K562 (cell line): ENCODE results near the gene SETDB1. TPM values are rescaled to one million over a fixed set of nuclear protein-coding genes. Genes with fewer than 3 reads are reported as not detected.
A peak's percentile ranks its signal among the peaks of the same experiment; 100 is the strongest.

Experiments
- ATF7 ChIP-seq: fragments of 450-650 bp; IDR thresholded peaks from 2 replicates; pipeline ENCODE4 v1.7.1; 2014; ENCODE audit warnings: mild to moderate bottlenecking, moderate library complexity
- CBX3 ChIP-seq, 2 experiments: IDR thresholded peaks; 1 replicate in 1 of 2; 2 replicates in 1 of 2; pipeline ENCODE4 v1.6.1; 2012; ENCODE audit warnings: inconsistent platforms in 2 of 2, low read length in 2 of 2, borderline replicate concordance in 1 of 2, control low read depth in 1 of 2
- E2F4 ChIP-seq: sonication (generic); formaldehyde crosslinking; IDR thresholded peaks from 2 replicates; pipeline ENCODE4 v1.8.0; 2022; ENCODE audit warnings: mild to moderate bottlenecking, low read depth, missing genetic modification reagents
- EHMT2 ChIP-seq: fragments of 450-650 bp; IDR thresholded peaks from 2 replicates; pipeline ENCODE4 v1.6.1; 2018; ENCODE audit warnings: antibody characterized with exemption
- ESRRA ChIP-seq: fragments of 450-650 bp; IDR thresholded peaks from 2 replicates; pipeline ENCODE4 v1.6.1; 2014; ENCODE audit warnings: low read depth, mild to moderate bottlenecking, moderate library complexity, borderline replicate concordance
- ETS2 ChIP-seq: IDR thresholded peaks from 2 replicates; pipeline ENCODE4 v1.6.1; 2016; ENCODE audit warnings: borderline replicate concordance, missing genetic modification characterization, mild to moderate bottlenecking, moderate library complexity, missing compliant biosample characterization; ENCODE audit not compliant: poor library complexity, severe bottlenecking
- FOXK2 ChIP-seq, 2 experiments: fragments of 450-650 bp; IDR thresholded peaks in 1 of 2; conservative IDR thresholded peaks in 1 of 2; 2 replicates each; pipeline ENCODE4 v1.6.1; 2016; ENCODE audit warnings: low read depth in 2 of 2, mild to moderate bottlenecking in 1 of 2
- KLF13 ChIP-seq: fragments of 450-650 bp; IDR thresholded peaks from 2 replicates; pipeline ENCODE4 v1.6.1; 2016; ENCODE audit warnings: missing genetic modification characterization, low read depth, mild to moderate bottlenecking, missing compliant biosample characterization, moderate library complexity, borderline replicate concordance
- PKNOX1 ChIP-seq: fragments of 450-650 bp; IDR thresholded peaks from 2 replicates; pipeline ENCODE4 v1.6.1; 2016
- RCOR1 ChIP-seq, 2 experiments: IDR thresholded peaks; 2 replicates each; pipeline ENCODE4 v1.6.1; 2012; ENCODE audit warnings: low read depth in 2 of 2, low read length in 2 of 2, borderline replicate concordance in 1 of 2, improper control_type of control experiment in 1 of 2
- RFX1 ChIP-seq: fragments of 450-650 bp; IDR thresholded peaks from 2 replicates; pipeline ENCODE4 v1.6.1; 2016; ENCODE audit warnings: mild to moderate bottlenecking, moderate library complexity
- SMARCA5 ChIP-seq: fragments of 450-650 bp; IDR thresholded peaks from 2 replicates; pipeline ENCODE4 v1.6.1; 2016
- SRSF3 ChIP-seq: fragments of 200-400 bp; formaldehyde crosslinking; IDR thresholded peaks from 2 replicates; pipeline ENCODE4 v1.6.1; 2016; ENCODE audit warnings: mild to moderate bottlenecking, low read length, moderate library complexity; ENCODE audit not compliant: insufficient read depth
- TCF7 ChIP-seq: sonication (generic); IDR thresholded peaks from 2 replicates; pipeline ENCODE4 v1.6.1; 2016; ENCODE audit warnings: antibody characterized with exemption, borderline replicate concordance
- U2AF2 ChIP-seq: fragments of 200-400 bp; formaldehyde crosslinking; optimal IDR thresholded peaks from 2 replicates; pipeline ENCODE3; 2017; ENCODE audit warnings: low read depth, mild to moderate bottlenecking, low read length
- XRCC3 ChIP-seq: fragments of 450-650 bp; IDR thresholded peaks from 2 replicates; pipeline ENCODE4 v1.6.1; 2017; ENCODE audit warnings: mild to moderate bottlenecking, moderate library complexity
- ZBTB26 ChIP-seq: fragments of 450-650 bp; formaldehyde crosslinking; IDR thresholded peaks from 2 replicates; pipeline ENCODE4 v1.4.0; 2022; ENCODE audit warnings: missing genetic modification characterization
- ZBTB5 ChIP-seq: fragments of 450-650 bp; IDR thresholded peaks from 2 replicates; pipeline ENCODE4 v1.6.1; 2017; ENCODE audit warnings: antibody characterized with exemption
- ZFP36 ChIP-seq: fragments of 150-350 bp; IDR thresholded peaks from 2 replicates; pipeline ENCODE4 v1.6.1; 2018; ENCODE audit warnings: low read length, low read depth; ENCODE audit not compliant: partially characterized antibody
- ZNF3 ChIP-seq: fragments of 250-450 bp; sonication (Bioruptor Pico); IDR thresholded peaks from 2 replicates; pipeline ENCODE4 v1.5.0; 2021; ENCODE audit warnings: mild to moderate bottlenecking, moderate library complexity
- ZNF639 ChIP-seq, 2 experiments: fragments of 200-800 bp in 1 of 2; sonication (Bioruptor generic) in 1 of 2; sonication (generic) in 1 of 2; formaldehyde crosslinking in 1 of 2; IDR thresholded peaks in 1 of 2; conservative IDR thresholded peaks in 1 of 2; 2 replicates each; pipeline versions ENCODE4 v1.5.0 to v1.6.1; 2016 to 2020; ENCODE audit warnings: missing compliant biosample characterization in 1 of 2, missing genetic modification characterization in 1 of 2, missing genetic modification reagents in 1 of 2
- ZNF778 ChIP-seq: fragments of 450-650 bp; formaldehyde crosslinking; IDR thresholded peaks from 2 replicates; pipeline ENCODE4 v1.4.0; 2020; ENCODE audit warnings: mild to moderate bottlenecking, moderate library complexity
- polyA plus RNA-seq, 8 experiments: library from polyadenylated mRNA; depleted of rRNA in 4 of 8; stranded (reverse) in 5 of 8; unstranded in 3 of 8; fragments of >200 nt; fragmentation: Nextera tagmentation in 2 of 8; fragmentation: Illumina TruSeq in 1 of 8; extraction: Ambion mirVana in 2 of 8; extraction: Trizol in 1 of 8; gene quantifications; 2 replicates each; pipeline versions ENCODE4 v1.2.1 to v1.2.3, GENCODE V29; 2011 to 2014; ENCODE audit warnings: inconsistent platforms in 1 of 8, missing spikeins in 1 of 8
- total RNA-seq, 7 experiments: library from RNA; depleted of rRNA in 6 of 7; stranded (reverse); fragments of >200 nt in 6 of 7; fragmentation: Illumina TruSeq in 2 of 7; extraction: Trizol in 2 of 7; gene quantifications; 2 replicates each; pipeline versions ENCODE4 v1.2.1 to v1.2.3, GENCODE V29; 2011 to 2021; ENCODE audit warnings: low replicate concordance in 1 of 7

Gene SETDB1
- total and polyA plus RNA-seq, 9 of the 15 experiments (the other 6 are each of a cell fraction or from before 2014, with no cell fraction given) = 21.5 to 64.4 (median 42.0) TPM

GRCh38 chr1:151013518-151013917, 87.4 kb downstream of the SETDB1 start (continued):
- TF ChIP-seq E2F4 (CRISPR knock-in tag) = no peak
- no peak for TF ChIP-seq U2AF2
- TF ChIP-seq ZNF778 (CRISPR knock-in tag) = no peak
- TF ChIP-seq ZFP36 = no peak
- TF ChIP-seq ESRRA = no peak
- peak; percentile 53 for TF ChIP-seq PKNOX1
- TF ChIP-seq FOXK2 (conservative IDR thresholded peaks at IDR 0.05 in 1 of 2, IDR thresholded peaks at IDR 0.05 in 1 of 2; ENCODE audit: low read depth in 2 of 2) = peak; percentile 92 to 95
- TF ChIP-seq KLF13 (tag) = no peak
- no peak for TF ChIP-seq ZNF3 (CRISPR knock-in tag)
- no peak for TF ChIP-seq ZBTB26 (CRISPR knock-in tag)
- no peak for TF ChIP-seq ETS2 (tag)
- no peak for TF ChIP-seq TCF7
- no peak for TF ChIP-seq XRCC3
- peak in 1 of 2 experiments; percentile 43; a peak in 1 of 4 replicates for TF ChIP-seq RCOR1 (IDR thresholded peaks at IDR 0.05; ENCODE audit: borderline replicate concordance in 1 of 2, low read depth in 2 of 2, low read length in 2 of 2)
- peak; percentile 43; the same call in 1 of the 2 replicates for TF ChIP-seq ATF7
- no peak for TF ChIP-seq ZBTB5
- peak; percentile 81 for TF ChIP-seq RFX1
- TF ChIP-seq SMARCA5 = no peak
- no peak for TF ChIP-seq EHMT2
- TF ChIP-seq CBX3 (IDR thresholded peaks at IDR 0.05; ENCODE audit: borderline replicate concordance in 1 of 2, low read length in 2 of 2) = peak in 1 of 2 experiments; percentile 32; a peak in 1 of 3 replicates
- no peak for TF ChIP-seq SRSF3
- 0 out of 4 replicates have a peak, but pooled peaks of 1 of the 2 experiments have one; percentile 27 for TF ChIP-seq ZNF639 (CRISPR knock-in tag; conservative IDR thresholded peaks at IDR 0.05 in 1 of 2, IDR thresholded peaks at IDR 0.05 in 1 of 2)
